Activated CD8-positive, alpha-beta T cell treated with anti-CD3 and anti-CD28 coated beads, Interleukin-2, amount 10 ng/mL, durations not matched to agents 7 days and 5 days (primary cell): ENCODE results near the gene HHAT. TPM values are rescaled to one million over a fixed set of nuclear protein-coding genes. Genes with fewer than 3 reads are reported as not detected.

Experiments used
- ATAC-seq: fragments of 150-1000 bp; cut with Tn5 transposase; one replicate; pipeline ENCODE4 v1.10.0; 2021; ENCODE audit warnings: moderate library complexity
- CTCF ChIA-PET: fragments of 350-600 bp; sonication (Branson Sonifier 250); formaldehyde crosslinking; loops from one replicate; lab custom pipeline; 2021; ENCODE audit warnings: antibody characterized with exemption; lab: Charles Lee
- POLR2A ChIA-PET: fragments of 350-600 bp; sonication (Branson Sonifier 250); formaldehyde crosslinking; loops from one replicate; lab custom pipeline; 2021; ENCODE audit warnings: antibody characterized with exemption; lab: Charles Lee
- DNase-seq: peaks from one replicate; pipeline ENCODE4 v3.0.0-alpha.2; 2020
- H3K27ac Mint-ChIP-seq: one replicate; pipeline ENCODE4 v1.8.0; 2021; ENCODE audit warnings: mild to moderate bottlenecking, mixed read lengths
- H3K27me3 Mint-ChIP-seq: one replicate; pipeline ENCODE4 v1.8.0; 2021; ENCODE audit warnings: low read depth, mixed read lengths
- H3K36me3 Mint-ChIP-seq: one replicate; pipeline ENCODE4 v1.8.0; 2021; ENCODE audit warnings: low read depth, mixed read lengths
- H3K4me1 Mint-ChIP-seq: one replicate; pipeline ENCODE4 v1.8.0; 2021; ENCODE audit warnings: low read depth, mixed read lengths
- H3K4me3 Mint-ChIP-seq: one replicate; pipeline ENCODE4 v1.8.0; 2021; ENCODE audit warnings: mild to moderate bottlenecking, mixed read lengths
- H3K9me3 Mint-ChIP-seq: one replicate; pipeline ENCODE4 v1.8.0; 2022; ENCODE audit warnings: mixed read lengths; ENCODE audit not compliant: insufficient read depth
- total RNA-seq, 2 experiments: library from RNA; stranded (reverse); gene quantifications; one replicate each; pipeline ENCODE4 v1.2.3, GENCODE V29; 2021

HHAT gene
- total RNA-seq, 2 experiments from 2014 or later, result 0.71 to 0.94 TPM

DNA sequence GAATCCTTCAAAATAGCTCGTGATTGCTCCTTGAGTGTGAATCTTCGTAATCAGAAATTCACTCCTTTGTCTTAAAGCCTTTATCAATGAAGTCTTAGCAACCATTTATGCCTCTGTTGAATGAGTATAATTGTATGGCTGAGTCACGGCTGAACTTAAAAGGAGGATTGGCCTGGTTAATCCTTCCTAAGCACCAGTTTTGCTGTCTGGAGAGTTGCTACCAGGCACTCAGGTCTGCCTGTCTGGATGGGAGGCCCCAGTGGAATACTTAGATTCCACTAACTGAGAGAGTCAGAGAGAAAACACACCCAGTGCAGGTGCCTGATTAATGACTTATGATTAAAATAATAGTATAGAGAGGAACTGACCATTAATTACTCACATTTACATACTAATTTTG, 7.6 kb upstream of the HHAT start:
- H3K4me1 Mint-ChIP-seq, result peaks cover 2% of the 10 kb centered on the region
- CTCF ChIA-PET, result interaction anchor here (1.1 kb wide), 2 partner anchors 10 to 79 kb away, joined by 3 to 4 read pairs; no protein-coding TSS in a partner anchor
- H3K27ac Mint-ChIP-seq, result no peak overlapping the region
- peaks cover 42% of the 10 kb centered on the region for H3K27me3 Mint-ChIP-seq
- H3K9me3 Mint-ChIP-seq, result no peaks in the 10 kb centered on the region
- H3K36me3 Mint-ChIP-seq, result no peaks in the 10 kb centered on the region
- DNase-seq, result no peak
- POLR2A ChIA-PET, result no interaction called here
- H3K4me3 Mint-ChIP-seq, result no peak overlapping the region
- no peak for ATAC-seq

DNA sequence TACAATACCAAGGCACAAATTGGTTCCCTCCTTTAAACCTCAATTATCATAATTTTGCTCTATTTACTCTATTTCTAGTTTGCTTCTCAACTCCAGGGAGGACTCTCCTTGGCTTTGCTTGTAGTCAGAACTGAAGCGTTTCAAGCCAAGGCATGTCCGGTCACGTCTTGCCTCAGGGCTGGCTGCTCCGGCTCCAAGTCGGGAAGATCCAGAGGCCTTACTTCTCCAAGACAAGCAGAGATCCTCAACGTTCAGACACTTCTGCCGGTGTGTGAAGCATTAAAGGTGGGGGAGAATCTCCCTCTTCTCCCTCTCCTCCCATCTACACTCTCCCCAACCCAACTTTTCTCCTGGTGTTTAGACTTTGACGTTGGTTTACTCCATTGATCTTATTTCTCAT, 7.2 kb upstream of the HHAT start:
- DNase-seq (no peak), ATAC-seq (no peak)
- ChIA-PET CTCF (interaction anchor here (1.1 kb wide), 1 partner anchor 10 kb away, joined by 3 read pairs; no protein-coding TSS in a partner anchor), POLR2A (no interaction called here)
- Mint-ChIP-seq H3K27ac (no peak overlapping the region), H3K4me3 (no peak overlapping the region), H3K4me1 (peaks cover 2% of the 10 kb centered on the region), H3K27me3 (peaks cover 42% of the 10 kb centered on the region), H3K36me3 (no peaks in the 10 kb centered on the region), H3K9me3 (no peaks in the 10 kb centered on the region)

DNA sequence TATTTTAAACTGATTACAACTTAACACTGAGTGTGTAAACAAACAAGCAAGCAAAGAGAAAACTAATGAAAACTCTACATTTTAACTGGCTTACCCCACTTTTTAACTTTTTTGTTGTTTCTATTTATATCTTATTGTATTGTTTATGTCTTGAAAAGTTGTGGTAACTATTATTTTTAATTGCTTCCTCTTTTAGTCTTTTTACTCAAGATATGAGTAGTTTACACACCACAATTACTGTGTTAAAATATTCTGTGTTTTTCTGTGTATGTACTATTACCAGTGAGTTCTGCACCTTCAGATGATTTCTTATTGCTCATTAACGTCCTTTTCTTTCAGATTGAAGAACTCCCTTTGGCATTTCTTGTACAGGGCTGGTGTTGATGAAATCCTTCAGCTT, 4.7 kb upstream of the HHAT start:
- peaks cover 25% of the 10 kb centered on the region for H3K27me3 Mint-ChIP-seq
- ATAC-seq (no peak), DNase-seq (no peak)
- peaks cover 11% of the 10 kb centered on the region for H3K4me1 Mint-ChIP-seq
- CTCF ChIA-PET, result interaction anchor here (1.8 kb wide), 1 partner anchor 50 kb away, joined by 4 read pairs; no protein-coding TSS in a partner anchor
- no peak overlapping the region for H3K4me3 Mint-ChIP-seq
- POLR2A ChIA-PET, result no interaction called here
- H3K9me3 Mint-ChIP-seq, result no peaks in the 10 kb centered on the region
- H3K27ac Mint-ChIP-seq, result no peak overlapping the region
- H3K36me3 Mint-ChIP-seq, result no peaks in the 10 kb centered on the region

DNA sequence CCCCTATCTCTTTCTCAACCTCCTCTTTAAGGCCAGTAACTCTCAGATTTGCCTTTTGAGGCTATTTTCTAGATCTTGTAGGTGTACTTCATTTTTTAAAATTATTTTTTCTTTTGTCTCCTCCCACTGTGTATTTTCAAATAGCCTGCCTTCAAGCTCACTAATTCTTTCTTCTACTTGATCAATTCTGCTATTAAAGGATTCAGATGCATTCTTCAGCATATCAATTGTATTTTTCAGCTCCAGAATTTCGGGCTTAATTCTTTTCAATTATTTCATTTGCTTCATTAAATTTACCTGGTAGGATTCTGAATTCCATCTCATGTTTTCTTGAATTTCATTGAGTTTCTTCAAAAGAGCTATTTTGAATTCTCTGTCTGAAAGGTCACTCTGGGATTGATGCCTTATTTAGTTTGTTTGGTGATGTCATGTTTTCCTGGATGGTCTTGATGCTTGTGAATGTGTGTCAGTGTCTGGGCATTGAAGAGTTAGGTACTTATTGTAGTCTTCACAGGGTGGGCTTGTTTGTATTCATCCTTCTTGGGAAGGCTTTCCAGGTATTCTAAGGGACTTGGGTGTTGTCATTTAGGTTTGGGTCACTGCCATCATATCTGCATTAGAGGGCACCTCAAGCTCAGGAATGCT, 3.6 kb upstream of the HHAT start:
- no peaks in the 10 kb centered on the region for H3K9me3 Mint-ChIP-seq
- H3K4me3 Mint-ChIP-seq, result no peak overlapping the region
- ATAC-seq (no peak), DNase-seq (no peak)
- H3K27ac Mint-ChIP-seq, result no peak overlapping the region
- H3K36me3 Mint-ChIP-seq, result no peaks in the 10 kb centered on the region
- ChIA-PET CTCF (interaction anchor here (1.8 kb wide), 1 partner anchor 49 kb away, joined by 4 read pairs; no protein-coding TSS in a partner anchor), POLR2A (no interaction called here)
- peaks cover 25% of the 10 kb centered on the region for H3K27me3 Mint-ChIP-seq
- peaks cover 19% of the 10 kb centered on the region for H3K4me1 Mint-ChIP-seq

DNA sequence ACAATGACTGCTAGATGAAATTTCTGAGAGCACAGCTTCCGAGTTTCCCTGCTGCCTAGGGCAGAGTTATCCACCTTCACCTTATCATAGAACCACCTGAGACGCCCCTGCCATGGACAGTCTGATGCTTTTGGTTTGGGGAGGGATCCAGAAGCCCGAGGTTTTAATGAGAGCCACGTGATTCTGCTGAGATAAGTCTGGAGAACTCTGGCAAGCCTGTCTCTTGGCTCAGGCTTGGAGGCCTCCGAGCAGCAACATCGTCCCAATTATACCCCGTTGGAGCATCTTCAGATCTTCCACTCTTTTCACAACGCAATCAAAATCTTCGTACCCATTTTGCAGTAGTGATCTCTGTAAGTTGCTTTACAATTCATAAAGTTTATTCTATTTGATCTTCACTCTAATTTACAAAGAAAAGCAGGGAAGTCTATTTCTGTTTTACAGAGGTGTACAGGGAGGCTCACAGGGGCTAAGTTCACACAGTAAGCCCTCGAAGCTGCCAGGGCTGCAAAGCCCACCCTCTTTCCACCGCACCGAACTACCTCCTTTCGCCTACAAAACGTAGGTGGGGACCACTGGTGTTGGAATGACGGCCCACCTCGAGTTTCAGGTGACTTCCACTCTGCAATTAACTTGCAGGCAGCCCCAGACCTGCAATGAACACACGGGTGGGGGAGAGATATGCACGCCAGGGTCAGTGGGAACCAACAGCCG, 513 bp upstream of the HHAT start:
- Mint-ChIP-seq H3K27ac (peak overlapping the region; percentile 79), H3K4me1 (peaks cover 41% of the 10 kb centered on the region), H3K27me3 (peaks cover 13% of the 10 kb centered on the region), H3K36me3 (no peaks in the 10 kb centered on the region), H3K4me3 (peak overlapping the region; percentile 94), H3K9me3 (no peaks in the 10 kb centered on the region)
- POLR2A ChIA-PET, result interaction anchor here (1.0 kb wide), 2 partner anchors 12 to 46 kb away, joined by 4 to 7 read pairs; no protein-coding TSS in a partner anchor
- no peak for DNase-seq
- ATAC-seq, result no peak
- CTCF ChIA-PET, result interaction anchor here (0.8 to 1.5 kb wide), 3 partner anchors 15 to 72 kb away, joined by 3 to 5 read pairs (median 3); no protein-coding TSS in a partner anchor

DNA sequence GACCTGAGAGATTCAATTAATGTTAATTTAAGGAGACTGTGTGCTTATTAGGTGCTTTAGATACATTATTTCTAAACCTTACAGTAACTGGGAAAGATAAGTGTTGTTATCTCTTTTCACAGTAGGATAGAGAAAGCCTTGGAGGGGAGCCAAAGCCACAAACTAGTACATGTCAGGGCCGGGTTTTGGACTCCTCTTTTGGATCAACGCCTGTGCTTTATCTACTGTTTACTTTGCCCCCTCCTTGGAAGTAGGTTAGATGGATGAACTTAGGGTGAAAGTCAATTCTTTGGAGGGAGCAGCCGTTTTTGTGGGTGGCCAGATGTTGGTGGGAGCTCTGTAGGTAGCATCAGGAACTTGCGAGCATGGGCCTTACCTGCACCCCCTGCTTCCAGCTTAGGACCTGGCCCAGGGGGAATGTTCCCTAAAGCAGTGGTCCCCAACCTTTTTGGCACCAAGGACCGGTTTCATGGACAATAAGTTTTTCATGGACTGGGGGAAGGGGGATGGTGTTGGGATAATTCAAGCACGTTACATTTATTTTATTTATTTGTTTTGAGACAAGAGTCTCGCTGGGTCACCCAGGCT, 1.7 kb downstream of the HHAT start:
- Mint-ChIP-seq H3K27me3 (peaks cover 3% of the 10 kb centered on the region), H3K4me1 (peaks cover 41% of the 10 kb centered on the region), H3K9me3 (no peaks in the 10 kb centered on the region), H3K27ac (no peak overlapping the region), H3K36me3 (no peaks in the 10 kb centered on the region), H3K4me3 (peak overlapping the region; percentile 94)
- ChIA-PET CTCF (interaction anchor here (0.7 to 1.5 kb wide), 3 partner anchors 69 to 507 kb away, joined by 3 to 6 read pairs (median 3); no protein-coding TSS in a partner anchor), POLR2A (interaction anchor here (0.6 to 1.3 kb wide), 2 partner anchors 39 to 44 kb away, joined by 3 to 5 read pairs; no protein-coding TSS in a partner anchor)
- ATAC-seq, result no peak
- DNase-seq, result no peak

DNA sequence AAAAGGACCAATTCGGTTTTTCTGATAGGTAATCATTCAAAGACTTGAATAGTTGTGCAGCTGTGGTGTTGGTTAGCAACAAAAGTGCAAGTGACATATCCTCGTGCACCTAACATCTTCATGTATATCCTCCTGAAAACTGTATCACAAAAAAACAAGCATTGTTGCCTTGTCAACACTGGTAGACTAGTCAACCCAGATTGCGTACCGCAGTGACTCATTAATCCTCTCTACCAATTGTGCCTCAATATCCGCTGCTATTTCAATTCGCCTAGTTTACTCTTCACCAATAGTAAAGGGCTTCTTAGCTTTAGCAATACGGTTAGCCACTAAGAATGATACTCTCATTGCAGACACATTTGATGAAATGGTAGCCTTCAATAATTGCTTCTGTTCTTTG, 3.5 kb downstream of the HHAT start:
- ChIA-PET CTCF (interaction anchor here (0.8 to 4.1 kb wide), 11 partner anchors 10 to 510 kb away, joined by 3 to 26 read pairs (median 6); no protein-coding TSS in a partner anchor), POLR2A (interaction anchor here (1.0 to 2.6 kb wide), 4 partner anchors 9 to 563 kb away, joined by 4 to 26 read pairs (median 5); no protein-coding TSS in a partner anchor)
- Mint-ChIP-seq H3K9me3 (no peaks in the 10 kb centered on the region), H3K27me3 (no peaks in the 10 kb centered on the region), H3K4me1 (peaks cover 41% of the 10 kb centered on the region), H3K36me3 (no peaks in the 10 kb centered on the region), H3K27ac (no peak overlapping the region), H3K4me3 (no peak overlapping the region)
- ATAC-seq (no peak), DNase-seq (no peak)

DNA sequence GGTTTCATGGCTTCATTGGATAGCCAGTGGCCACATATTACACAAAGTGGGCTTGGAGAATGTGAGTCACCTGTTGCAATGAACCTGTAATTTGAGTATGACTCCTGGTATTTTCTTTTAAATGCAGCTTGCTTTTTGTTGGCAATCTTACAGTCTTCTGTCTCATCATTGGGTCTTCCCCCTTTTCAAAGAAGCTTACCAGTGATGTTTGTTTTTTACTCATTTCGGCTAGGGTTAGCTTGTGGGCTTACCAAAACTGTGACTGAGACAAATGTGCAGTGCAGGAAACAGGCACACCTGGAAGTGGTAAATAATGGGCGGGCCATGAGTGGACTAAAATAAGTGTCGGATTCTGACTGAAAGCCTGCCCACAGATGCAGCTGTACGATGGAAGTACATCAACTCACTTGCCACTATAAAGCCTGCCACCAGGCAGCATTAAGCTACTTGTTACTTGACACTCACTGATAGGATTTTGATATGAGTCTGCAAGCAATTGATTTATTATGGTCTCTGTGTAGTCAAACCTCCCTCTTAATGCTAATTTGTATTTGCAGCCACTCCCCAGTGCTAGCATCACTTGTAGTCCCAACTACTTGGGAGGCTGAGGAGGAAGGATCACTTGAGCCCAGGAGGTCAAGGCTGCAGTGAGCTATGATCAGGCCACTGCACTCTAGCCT, 4.2 kb downstream of the HHAT start:
- no peaks in the 10 kb centered on the region for H3K9me3 Mint-ChIP-seq
- DNase-seq (peak; percentile 81), ATAC-seq (peak; percentile 34)
- H3K36me3 Mint-ChIP-seq, result no peaks in the 10 kb centered on the region
- peak overlapping the region; percentile 65 for H3K27ac Mint-ChIP-seq
- H3K4me3 Mint-ChIP-seq, result peak overlapping the region; percentile 29
- peaks cover 42% of the 10 kb centered on the region for H3K4me1 Mint-ChIP-seq
- CTCF ChIA-PET, result interaction anchor here (0.8 to 4.1 kb wide), 14 partner anchors 9 to 510 kb away, joined by 3 to 26 read pairs (median 6); no protein-coding TSS in a partner anchor
- H3K27me3 Mint-ChIP-seq, result no peaks in the 10 kb centered on the region
- POLR2A ChIA-PET, result interaction anchor here (1.0 to 2.6 kb wide), 4 partner anchors 8 to 564 kb away, joined by 4 to 26 read pairs (median 5); no protein-coding TSS in a partner anchor

DNA sequence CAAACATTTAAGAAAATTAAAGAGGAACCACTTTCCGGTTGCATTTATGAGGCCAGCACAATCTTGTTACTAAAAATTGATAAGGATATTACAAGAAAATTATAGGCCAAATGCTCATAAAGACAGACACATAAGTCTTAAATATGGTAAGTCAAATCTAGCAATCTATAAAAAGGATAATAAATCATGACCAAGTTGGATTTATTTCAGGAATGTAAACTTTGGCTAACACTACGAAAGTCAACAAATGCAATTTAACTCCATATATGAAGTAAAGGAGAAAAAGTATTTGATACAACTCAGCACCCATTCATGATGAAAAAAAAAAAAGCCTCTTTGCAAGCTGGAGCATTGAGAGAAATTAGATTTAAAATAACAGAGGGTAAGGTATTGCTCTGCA, 6.3 kb downstream of the HHAT start:
- ATAC-seq (no peak), DNase-seq (no peak)
- Mint-ChIP-seq H3K36me3 (no peaks in the 10 kb centered on the region), H3K4me3 (no peak overlapping the region), H3K4me1 (peaks cover 30% of the 10 kb centered on the region), H3K9me3 (no peaks in the 10 kb centered on the region), H3K27me3 (no peaks in the 10 kb centered on the region), H3K27ac (no peak overlapping the region)
- ChIA-PET POLR2A (no interaction called here), CTCF (interaction anchor here (0.9 to 4.1 kb wide), 2 partner anchors 62 to 65 kb away, joined by 3 to 22 read pairs; no protein-coding TSS in a partner anchor)

DNA sequence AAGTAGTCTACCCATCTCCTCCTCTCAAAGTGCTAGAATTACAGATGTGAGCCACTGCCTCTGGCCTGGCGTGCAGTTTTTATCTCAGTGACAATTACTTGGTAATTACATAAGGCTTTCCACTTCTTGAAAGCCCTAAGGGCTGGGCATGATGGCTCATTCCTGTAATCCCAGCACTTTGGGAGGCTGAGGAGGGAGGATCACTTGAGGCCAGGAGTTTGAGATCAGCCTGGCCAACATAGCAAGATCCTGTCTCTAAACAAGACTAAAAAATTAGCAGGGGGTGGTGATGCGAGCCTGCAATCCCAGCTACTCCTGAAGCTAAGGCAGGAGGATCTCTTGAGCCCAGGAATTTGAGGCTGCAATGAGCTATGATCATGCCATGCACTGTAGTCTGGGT, 7.7 kb downstream of the HHAT start:
- no peak overlapping the region for H3K27ac Mint-ChIP-seq
- DNase-seq (no peak), ATAC-seq (no peak)
- CTCF ChIA-PET, result no interaction called here
- peaks cover 37% of the 10 kb centered on the region for H3K4me1 Mint-ChIP-seq
- H3K9me3 Mint-ChIP-seq, result no peaks in the 10 kb centered on the region
- no peaks in the 10 kb centered on the region for H3K27me3 Mint-ChIP-seq
- POLR2A ChIA-PET, result no interaction called here
- no peak overlapping the region for H3K4me3 Mint-ChIP-seq
- no peaks in the 10 kb centered on the region for H3K36me3 Mint-ChIP-seq

DNA sequence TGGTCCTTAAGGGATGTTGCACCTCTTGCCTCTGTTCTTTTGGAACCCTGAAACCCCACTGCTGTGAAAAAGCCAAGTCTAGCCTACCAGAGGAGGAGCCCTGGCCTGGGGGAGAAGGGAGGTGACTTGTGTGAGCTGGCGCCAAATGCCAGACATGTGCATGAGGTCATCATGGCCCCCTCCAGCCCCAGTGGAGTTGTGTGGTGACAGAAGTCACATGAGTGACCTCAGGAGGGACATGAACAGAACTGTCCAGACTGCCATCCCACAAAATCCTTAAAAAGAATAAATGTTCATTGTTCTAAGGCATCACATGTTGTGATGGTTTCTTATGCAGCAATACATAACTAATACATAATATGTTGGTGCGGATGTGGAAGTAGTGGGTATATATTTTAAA, 10.8 kb downstream of the HHAT start:
- no peak for ATAC-seq

More for the DNA sequence above, 10.8 kb downstream of the HHAT start:
- Mint-ChIP-seq H3K9me3 (no peaks in the 10 kb centered on the region), H3K27ac (no peak overlapping the region), H3K27me3 (no peaks in the 10 kb centered on the region), H3K4me3 (no peak overlapping the region), H3K4me1 (peaks cover 25% of the 10 kb centered on the region), H3K36me3 (no peaks in the 10 kb centered on the region)
- ChIA-PET CTCF (interaction anchor here (0.6 to 3.5 kb wide), 2 partner anchors 35 to 60 kb away, joined by 3 to 27 read pairs; no protein-coding TSS in a partner anchor), POLR2A (interaction anchor here (0.6 kb wide), 1 partner anchor 957 kb away, joined by 4 read pairs; no protein-coding TSS in a partner anchor)
- no peak for DNase-seq
